H1 (cell line): ENCODE results near the gene BTBD7. TPM values are rescaled to one million over a fixed set of nuclear protein-coding genes. Genes with fewer than 3 reads are reported as not detected.

Experiments
- CBX8 ChIP-seq: fragments of 300-800, 300-1000 bp; sonication (generic); IDR thresholded peaks from 2 replicates; pipeline ENCODE4 v1.7.1; 2016; ENCODE audit warnings: low read depth, low read length, borderline replicate concordance
- CEBPB ChIP-seq: IDR thresholded peaks from 2 replicates; pipeline ENCODE4 v1.6.1; 2012; ENCODE audit warnings: low read depth, low read length
- CHD7 ChIP-seq: fragments of 300-600 bp; sonication (generic); IDR thresholded peaks from 2 replicates; pipeline ENCODE4 v1.7.1; 2012; ENCODE audit warnings: low read length, moderate library complexity, mild to moderate bottlenecking, inconsistent platforms; ENCODE audit not compliant: insufficient replicate concordance
- GABPA ChIP-seq: IDR thresholded peaks from 2 replicates; pipeline ENCODE4 v1.6.1; 2011; ENCODE audit warnings: mild to moderate bottlenecking, low read length, moderate library complexity, borderline replicate concordance; ENCODE audit not compliant: insufficient read depth
- PHF8 ChIP-seq: fragments of 200-600 bp; sonication (generic); conservative IDR thresholded peaks from 2 replicates; pipeline ENCODE4 v1.7.1; 2012; ENCODE audit warnings: low read depth, mild to moderate bottlenecking, inconsistent platforms, low read length, moderate library complexity
- RFX5 ChIP-seq: IDR thresholded peaks from 2 replicates; pipeline ENCODE4 v1.6.1; 2011; ENCODE audit warnings: low read depth, low read length, improper control_type of control experiment, borderline replicate concordance
- SP1 ChIP-seq: IDR thresholded peaks from 2 replicates; pipeline ENCODE4 v1.6.1; 2011; ENCODE audit warnings: low read depth, low read length
- polyA plus RNA-seq, 7 experiments: library from polyadenylated mRNA; depleted of rRNA in 3 of 7; stranded (reverse) in 5 of 7; unstranded in 2 of 7; fragments of >200 nt in 5 of 7; fragments of 200-250 nt in 2 of 7; gene quantifications; 1 replicate in 5 of 7; 2 replicates in 1 of 7; 4 replicates in 1 of 7; pipeline versions ENCODE4 v1.2.1 to v1.2.3, GENCODE V29; 2011 to 2013; ENCODE audit warnings: missing spikeins in 2 of 7, mixed read lengths in 2 of 7
- total RNA-seq: library from RNA; stranded (reverse); fragmentation: NEBNext Ultra II Directional; extraction: Animal tissue kit (Norgen Biotek cat#: 25700); gene quantifications from 2 replicates; pipeline ENCODE4 v1.2.1, GENCODE V29; 2021

Gene BTBD7
- total and polyA plus RNA-seq, 2 of the 8 experiments (the other 6 are each of a cell fraction or from before 2014, with no cell fraction given), result 12.1 to 46.1 TPM

- no peak for TF ChIP-seq CBX8
- TF ChIP-seq PHF8, result no peak
- TF ChIP-seq GABPA, result no peak
- TF ChIP-seq CHD7, result no peak
- no peak for TF ChIP-seq CEBPB
- TF ChIP-seq RFX5, result no peak
- TF ChIP-seq SP1, result no peak
These were observed 15.5 kb upstream of the BTBD7 start (continued) for GRCh38 chr14:93348292-93348691.
